Islet of Langerhans (tissue), 1 donor: ENCODE measurements around the gene RGL4.
"Not testable (repeated sequence)": the region's sequence is repeated elsewhere in the genome, so short reads cannot be mapped to it uniquely, and the experiment has no call there.

Experiments used
- FAIRE-seq: peaks from one replicate; lab custom pipeline; 2011; peaks lifted over from hg19 to GRCh38; lab: Jason Lieb, UNC

RGL4 gene

GRCh38 chr22:23698094-23698493 lies 7.3 kb downstream of the RGL4 start:
- FAIRE-seq = no peak

- FAIRE-seq = no peak
Observed at GRCh38 chr22:23698673-23699235, 7.9 kb downstream of the RGL4 start.

GRCh38 chr22:23700706-23701105 lies 9.9 kb downstream of the RGL4 start:
- no peak for FAIRE-seq

GRCh38 chr22:23704062-23704461 lies 13.2 kb downstream of the RGL4 start:
- no peak for FAIRE-seq

- FAIRE-seq = no peak
Observed at GRCh38 chr22:23704829-23705228, 14.0 kb downstream of the RGL4 start.

- FAIRE-seq = no peak
Observed at GRCh38 chr22:23705358-23705757, 14.5 kb downstream of the RGL4 start.

GRCh38 chr22:23708270-23708669 lies 17.5 kb downstream of the RGL4 start:
- FAIRE-seq = no peak

GRCh38 chr22:23709107-23709506 lies 18.3 kb downstream of the RGL4 start:
- no peak for FAIRE-seq

- no peak for FAIRE-seq
Observed at GRCh38 chr22:23712256-23712655, 21.4 kb downstream of the RGL4 start.

GRCh38 chr22:23713696-23714595 lies 23.1 kb downstream of the RGL4 start:
- FAIRE-seq = no peak

GRCh38 chr22:23714596-23715578 lies 24.1 kb downstream of the RGL4 start:
- no peak for FAIRE-seq

- no peak for FAIRE-seq
Observed at GRCh38 chr22:23715806-23716375, 25.1 kb downstream of the RGL4 start.

- no peak for FAIRE-seq
Observed at GRCh38 chr22:23716811-23717801, 26.3 kb downstream of the RGL4 start.

- no peak for FAIRE-seq
Observed at GRCh38 chr22:23718371-23719165, 27.8 kb downstream of the RGL4 start.

GRCh38 chr22:23720855-23721254 lies 30.0 kb downstream of the RGL4 start:
- no peak for FAIRE-seq

GRCh38 chr22:23722160-23722559 lies 31.3 kb downstream of the RGL4 start:
- no peak for FAIRE-seq

GRCh38 chr22:23722724-23723123 lies 31.9 kb downstream of the RGL4 start:
- no peak for FAIRE-seq

- not testable (repeated sequence) for FAIRE-seq
Observed at GRCh38 chr22:23728108-23728507, 37.3 kb downstream of the RGL4 start.

GRCh38 chr22:23737696-23738095 lies 46.9 kb downstream of the RGL4 start:
- no peak for FAIRE-seq
